H9 (cell line): Measurements from ENCODE around the gene UNC50. TPM values are rescaled to one million over a fixed set of nuclear protein-coding genes. Genes with fewer than 3 reads are reported as not detected.

Experiments used
- DNase-seq: peaks from one replicate; pipeline ENCODE4 v3.0.0-alpha.2; 2017
- H2AFZ ChIP-seq: one replicate; pipeline ENCODE4 v1.6.1; 2013; ENCODE audit warnings: mild to moderate bottlenecking, low read length, control low read depth, moderate library complexity
- H2AK5ac ChIP-seq: 2 replicates; pipeline ENCODE4 v1.6.1; 2013; ENCODE audit warnings: low read length, control low read depth, mixed read lengths; ENCODE audit not compliant: insufficient read length
- H2BK120ac ChIP-seq: one replicate; pipeline ENCODE4 v1.6.1; 2013; ENCODE audit warnings: low read depth, mild to moderate bottlenecking, low read length, control low read depth, inconsistent platforms; ENCODE audit not compliant: poor library complexity, severe bottlenecking
- H2BK12ac ChIP-seq: 2 replicates; pipeline ENCODE4 v1.6.1; 2013; ENCODE audit warnings: low read length, control low read depth, mixed read lengths, low read depth; ENCODE audit not compliant: insufficient read length
- H2BK15ac ChIP-seq: 2 replicates; pipeline ENCODE4 v1.6.1; 2013; ENCODE audit warnings: low read depth, low read length, control low read depth
- H2BK20ac ChIP-seq: one replicate; pipeline ENCODE4 v1.6.1; 2013; ENCODE audit warnings: low read depth, mild to moderate bottlenecking, low read length, control low read depth, inconsistent platforms; ENCODE audit not compliant: poor library complexity, severe bottlenecking
- H2BK5ac ChIP-seq: 2 replicates; pipeline ENCODE4 v1.6.1; 2013; ENCODE audit warnings: low read length, control low read depth, mixed read lengths; ENCODE audit not compliant: insufficient read length
- H3K14ac ChIP-seq: 2 replicates; pipeline ENCODE4 v1.6.1; 2013; ENCODE audit warnings: low read length, control low read depth; ENCODE audit not compliant: insufficient read depth
- H3K18ac ChIP-seq: 2 replicates; pipeline ENCODE4 v1.6.1; 2013; ENCODE audit warnings: low read depth, mild to moderate bottlenecking, mixed read lengths, low read length, control low read depth; ENCODE audit not compliant: insufficient read length
- H3K23ac ChIP-seq: 2 replicates; pipeline ENCODE4 v1.6.1; 2013; ENCODE audit warnings: low read length, control low read depth, mixed read lengths, low read depth; ENCODE audit not compliant: insufficient read length
- H3K23me2 ChIP-seq: 2 replicates; pipeline ENCODE4 v1.6.1; 2013; ENCODE audit warnings: low read depth, mild to moderate bottlenecking, mixed read lengths, low read length, control low read depth; ENCODE audit not compliant: insufficient read length, poor library complexity, severe bottlenecking
- H3K27ac ChIP-seq: 2 replicates; pipeline ENCODE4 v1.5.1; 2013; ENCODE audit warnings: low read length, control low read depth, mixed read lengths, low read depth; ENCODE audit not compliant: insufficient read length
- H3K27me3 ChIP-seq: 2 replicates; pipeline ENCODE4 v1.6.1; 2013; ENCODE audit warnings: low read length, control low read depth, inconsistent platforms; ENCODE audit not compliant: insufficient read depth
- H3K4ac ChIP-seq: 2 replicates; pipeline ENCODE4 v1.6.1; 2013; ENCODE audit warnings: low read depth, mild to moderate bottlenecking, control low read depth, inconsistent platforms, low read length, moderate library complexity
- H3K4me1 ChIP-seq: 2 replicates; pipeline ENCODE4 v1.6.1; 2013; ENCODE audit warnings: low read length, control low read depth, inconsistent platforms; ENCODE audit not compliant: insufficient read depth
- H3K4me2 ChIP-seq: 2 replicates; pipeline ENCODE4 v1.6.1; 2013; ENCODE audit warnings: low read length, control low read depth, mixed read lengths; ENCODE audit not compliant: insufficient read length, insufficient read depth
- H3K56ac ChIP-seq: 2 replicates; pipeline ENCODE4 v1.6.1; 2013; ENCODE audit warnings: low read depth, mild to moderate bottlenecking, mixed read lengths, low read length, control low read depth; ENCODE audit not compliant: insufficient read length
- H3K79me1 ChIP-seq: 2 replicates; pipeline ENCODE4 v1.6.1; 2013; ENCODE audit warnings: low read depth, mild to moderate bottlenecking, moderate library complexity, low read length, control low read depth, inconsistent platforms; ENCODE audit not compliant: insufficient read depth, poor library complexity, severe bottlenecking
- H3K79me2 ChIP-seq: 2 replicates; pipeline ENCODE4 v1.6.1; 2013; ENCODE audit warnings: low read length, control low read depth, inconsistent platforms; ENCODE audit not compliant: insufficient read depth
- H3K9ac ChIP-seq: 2 replicates; pipeline ENCODE4 v1.6.1; 2013; ENCODE audit warnings: low read length, control low read depth, mixed read lengths; ENCODE audit not compliant: insufficient read length; ENCODE audit errors: extremely low read depth
- H3K9me3 ChIP-seq: one replicate; pipeline ENCODE4 v1.6.1; 2013; ENCODE audit warnings: low read depth, low read length, inconsistent platforms; ENCODE audit not compliant: control insufficient read depth
- H3T11ph ChIP-seq: one replicate; pipeline ENCODE4 v1.6.1; 2013; ENCODE audit warnings: mild to moderate bottlenecking, low read length, control low read depth, inconsistent platforms
- H4K20me1 ChIP-seq: one replicate; pipeline ENCODE4 v1.6.1; 2013; ENCODE audit not compliant: control insufficient read depth, insufficient read length, insufficient read depth
- H4K5ac ChIP-seq: 2 replicates; pipeline ENCODE4 v1.6.1; 2013; ENCODE audit warnings: low read depth, mild to moderate bottlenecking, mixed read lengths, low read length, control low read depth; ENCODE audit not compliant: insufficient read length
- H4K8ac ChIP-seq: replicated peaks from 2 replicates; pipeline ENCODE4 v1.6.1; 2013; ENCODE audit warnings: low read length, control low read depth, mixed read lengths, low read depth; ENCODE audit not compliant: insufficient read length
- H4K91ac ChIP-seq: 2 replicates; pipeline ENCODE4 v1.6.1; 2013; ENCODE audit warnings: low read depth, mild to moderate bottlenecking, moderate library complexity, mixed read lengths, low read length, control low read depth; ENCODE audit not compliant: insufficient read length
- H3K27ac Mint-ChIP-seq, 3 experiments: 2 replicates in 2 of 3; 3 replicates in 1 of 3; pipeline ENCODE4 v1.8.0; 2020 to 2021; ENCODE audit warnings: mixed read lengths in 3 of 3, mild to moderate bottlenecking in 1 of 3, moderate library complexity in 1 of 3
- H3K27me3 Mint-ChIP-seq: 2 replicates; pipeline ENCODE4 v1.8.0; 2021; ENCODE audit warnings: low read depth, mild to moderate bottlenecking, moderate library complexity, mixed read lengths
- H3K36me3 Mint-ChIP-seq, 3 experiments: 2 replicates in 2 of 3; 3 replicates in 1 of 3; pipeline ENCODE4 v1.8.0; 2020 to 2021; ENCODE audit warnings: low read depth in 3 of 3, mixed read lengths in 3 of 3; ENCODE audit not compliant: insufficient read depth in 1 of 3
- H3K4me1 Mint-ChIP-seq, 2 experiments: 2 replicates each; pipeline ENCODE4 v1.8.0; 2020; ENCODE audit warnings: mixed read lengths in 2 of 2
- H3K4me3 Mint-ChIP-seq, 2 experiments: 2 replicates in 1 of 2; 3 replicates in 1 of 2; pipeline ENCODE4 v1.8.0; 2020 to 2021; ENCODE audit warnings: mild to moderate bottlenecking in 2 of 2, mixed read lengths in 2 of 2, moderate library complexity in 1 of 2
- H3K9me3 Mint-ChIP-seq, 2 experiments: 2 replicates in 1 of 2; 3 replicates in 1 of 2; pipeline ENCODE4 v1.8.0; 2020; ENCODE audit warnings: mild to moderate bottlenecking in 2 of 2, mixed read lengths in 2 of 2, moderate library complexity in 1 of 2
- WGBS: extraction: QIAGEN DNeasy Blood & Tissue Kit; methylation state at CpG from one replicate; pipeline ENCODE4 v1.1.7; 2013; ENCODE audit warnings: missing lambda C conversion rate, low lambda C conversion rate, mixed read lengths; ENCODE audit not compliant: insufficient read length; ENCODE audit errors: extremely low coverage; 5-methylcytosine and 5-hydroxymethylcytosine counted together
- total RNA-seq: library from RNA; stranded (reverse); gene quantifications from 2 replicates; pipeline ENCODE4 v1.2.1, GENCODE V29; 2021
- TF ChIP-seq, protein P1 (sequence below): fragments of 200-600 bp; sonication (generic); conservative IDR thresholded peaks from 3 replicates; pipeline ENCODE4 v1.8.0; 2021; ENCODE audit warnings: antibody characterized with exemption, mild to moderate bottlenecking

UNC50 gene
- total RNA-seq, 1 experiment from 2014 or later, result 35.4 TPM

GRCh38 chr2:98570356-98570755 is 38.0 kb upstream of the UNC50 start:
- Histone ChIP-seq H3K4ac (no peak overlapping the region), H3K23me2 (no peaks in the 10 kb centered on the region), H2BK15ac (no peak overlapping the region), H4K20me1 (no peaks in the 10 kb centered on the region), H4K5ac (no peak overlapping the region), H2BK20ac (no peak overlapping the region), H4K91ac (no peak overlapping the region), H2AFZ (no peak overlapping the region), H3K18ac (no peak overlapping the region), H3K4me1 (no peaks in the 10 kb centered on the region), H3K27me3 (no peaks in the 10 kb centered on the region), H4K8ac (no peak overlapping the region), H2AK5ac (no peak overlapping the region), H3K79me1 (no peaks in the 10 kb centered on the region), H3K4me2 (no peak overlapping the region), H3K79me2 (no peaks in the 10 kb centered on the region), H3K9me3 (no peaks in the 10 kb centered on the region), H2BK5ac (no peak overlapping the region), H3K27ac (no peak overlapping the region), H3K56ac (no peak overlapping the region), H3T11ph (no peak overlapping the region), H3K9ac (no peak overlapping the region), H3K23ac (no peak overlapping the region), H2BK120ac (no peak overlapping the region), H3K14ac (no peak overlapping the region; the same call in 1 of the 2 replicates), H2BK12ac (no peak overlapping the region)
- no CpG with 5 or more reads among the region's 5 CpGs for WGBS
- Mint-ChIP-seq H3K36me3 (peaks cover 22 to 79% (median 50%) of the 10 kb centered on the region in 3 experiments; a peak in 6 of 7 replicates), H3K27ac (no peak overlapping the region; a peak in 1 of 7 replicates), H3K9me3 (no peaks in the 10 kb centered on the region; a peak in 1 of 5 replicates), H3K4me1 (no peaks in the 10 kb centered on the region), H3K27me3 (peaks cover 2% of the 10 kb centered on the region), H3K4me3 (no peak overlapping the region; a peak in 1 of 5 replicates)
- TF ChIP-seq, protein P1, sequence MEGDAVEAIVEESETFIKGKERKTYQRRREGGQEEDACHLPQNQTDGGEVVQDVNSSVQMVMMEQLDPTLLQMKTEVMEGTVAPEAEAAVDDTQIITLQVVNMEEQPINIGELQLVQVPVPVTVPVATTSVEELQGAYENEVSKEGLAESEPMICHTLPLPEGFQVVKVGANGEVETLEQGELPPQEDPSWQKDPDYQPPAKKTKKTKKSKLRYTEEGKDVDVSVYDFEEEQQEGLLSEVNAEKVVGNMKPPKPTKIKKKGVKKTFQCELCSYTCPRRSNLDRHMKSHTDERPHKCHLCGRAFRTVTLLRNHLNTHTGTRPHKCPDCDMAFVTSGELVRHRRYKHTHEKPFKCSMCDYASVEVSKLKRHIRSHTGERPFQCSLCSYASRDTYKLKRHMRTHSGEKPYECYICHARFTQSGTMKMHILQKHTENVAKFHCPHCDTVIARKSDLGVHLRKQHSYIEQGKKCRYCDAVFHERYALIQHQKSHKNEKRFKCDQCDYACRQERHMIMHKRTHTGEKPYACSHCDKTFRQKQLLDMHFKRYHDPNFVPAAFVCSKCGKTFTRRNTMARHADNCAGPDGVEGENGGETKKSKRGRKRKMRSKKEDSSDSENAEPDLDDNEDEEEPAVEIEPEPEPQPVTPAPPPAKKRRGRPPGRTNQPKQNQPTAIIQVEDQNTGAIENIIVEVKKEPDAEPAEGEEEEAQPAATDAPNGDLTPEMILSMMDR, result no peak
- DNase-seq, result no peak
